ENCODE measurements around the gene KCNMB4.

GRCh38 chr12:70463997-70464396 lies 97.9 kb downstream of the KCNMB4 start:
- TF ChIP-seq CTCF (IDR thresholded peaks at IDR 0.05) (no peak), POLR2A (IDR thresholded peaks at IDR 0.05) (no peak)

Data from ovary (tissue), 3 donors.